CD4-positive, alpha-beta T cell treated with Interleukin-10 for 1 hour (primary cell): ENCODE results near the gene MDGA2.
"Not testable (repeated sequence)": the region's sequence is repeated elsewhere in the genome, so short reads cannot be mapped to it uniquely, and the experiment has no call there.

ENCODE experiments used
- DNase-seq: peaks from one replicate; pipeline ENCODE4 v3.0.0-alpha.2; 2020

Gene MDGA2

GRCh38 chr14:47211263-47211662 lies 464.1 kb downstream of the MDGA2 start:
- DNase-seq, result no peak

GRCh38 chr14:47210099-47210498 lies 465.3 kb downstream of the MDGA2 start:
- DNase-seq, result no peak

GRCh38 chr14:47208434-47208833 lies 467.0 kb downstream of the MDGA2 start:
- DNase-seq, result no peak

GRCh38 chr14:47207617-47208016 lies 467.8 kb downstream of the MDGA2 start:
- DNase-seq, result no peak

- DNase-seq, result no peak
These were observed 474.7 kb downstream of the MDGA2 start for GRCh38 chr14:47200740-47201139.

- DNase-seq, result no peak
These were observed 479.8 kb downstream of the MDGA2 start for GRCh38 chr14:47195582-47195981.

GRCh38 chr14:47194055-47194454 lies 481.4 kb downstream of the MDGA2 start:
- no peak for DNase-seq

GRCh38 chr14:47192203-47192602 lies 483.2 kb downstream of the MDGA2 start:
- DNase-seq, result not testable (repeated sequence)

- no peak for DNase-seq
These were observed 483.7 kb downstream of the MDGA2 start for GRCh38 chr14:47191700-47192099.

GRCh38 chr14:47189911-47190484 lies 485.4 kb downstream of the MDGA2 start:
- DNase-seq, result no peak

- no peak for DNase-seq
These were observed 488.9 kb downstream of the MDGA2 start for GRCh38 chr14:47186486-47186885.

- DNase-seq, result no peak
These were observed 495.5 kb downstream of the MDGA2 start for GRCh38 chr14:47179906-47180305.

- DNase-seq, result not testable (repeated sequence)
These were observed 503.5 kb downstream of the MDGA2 start for GRCh38 chr14:47171896-47172295.

GRCh38 chr14:47167402-47167801 lies 508.0 kb downstream of the MDGA2 start:
- DNase-seq, result no peak

- DNase-seq, result no peak
These were observed 520.0 kb downstream of the MDGA2 start for GRCh38 chr14:47155395-47155794.

GRCh38 chr14:47154276-47154797 lies 521.1 kb downstream of the MDGA2 start:
- no peak for DNase-seq

GRCh38 chr14:47153746-47154145 lies 521.7 kb downstream of the MDGA2 start:
- DNase-seq, result no peak

- DNase-seq, result no peak
These were observed 525.1 kb downstream of the MDGA2 start for GRCh38 chr14:47150267-47150666.

- no peak for DNase-seq
These were observed 526.1 kb downstream of the MDGA2 start for GRCh38 chr14:47149326-47149725.

- DNase-seq, result no peak
These were observed 526.7 kb downstream of the MDGA2 start for GRCh38 chr14:47148686-47149085.

GRCh38 chr14:47120645-47121044 lies 554.8 kb downstream of the MDGA2 start:
- no peak for DNase-seq

GRCh38 chr14:47103771-47104170 lies 571.6 kb downstream of the MDGA2 start:
- no peak for DNase-seq

GRCh38 chr14:47102472-47102871 lies 572.9 kb downstream of the MDGA2 start:
- DNase-seq, result no peak

- DNase-seq, result no peak
These were observed 589.7 kb downstream of the MDGA2 start for GRCh38 chr14:47085678-47086077.

- DNase-seq, result no peak
These were observed 610.1 kb downstream of the MDGA2 start for GRCh38 chr14:47065326-47065725.
